ENCODE results near the gene CENPVL1.
A peak's percentile ranks its signal among the peaks of the same experiment; 100 is the strongest.
"Not testable (repeated sequence)": the region's sequence is repeated elsewhere in the genome, so short reads cannot be mapped to it uniquely, and the experiment has no call there.

CENPVL1 gene

GRCh38 chrX:51710277-51711164, at the start of gene CENPVL1:
CENPVL1 (plus strand) TSS chrX:51710512; CDS start chrX:51710512, 0 bp downstream.
- DNase-seq (ENCODE audit: low read depth): not testable (repeated sequence)

GRCh38 chrX:51665981-51666380, 44.3 kb upstream of the CENPVL1 start:
- no peak for DNase-seq (ENCODE audit: low read depth)

DNA sequence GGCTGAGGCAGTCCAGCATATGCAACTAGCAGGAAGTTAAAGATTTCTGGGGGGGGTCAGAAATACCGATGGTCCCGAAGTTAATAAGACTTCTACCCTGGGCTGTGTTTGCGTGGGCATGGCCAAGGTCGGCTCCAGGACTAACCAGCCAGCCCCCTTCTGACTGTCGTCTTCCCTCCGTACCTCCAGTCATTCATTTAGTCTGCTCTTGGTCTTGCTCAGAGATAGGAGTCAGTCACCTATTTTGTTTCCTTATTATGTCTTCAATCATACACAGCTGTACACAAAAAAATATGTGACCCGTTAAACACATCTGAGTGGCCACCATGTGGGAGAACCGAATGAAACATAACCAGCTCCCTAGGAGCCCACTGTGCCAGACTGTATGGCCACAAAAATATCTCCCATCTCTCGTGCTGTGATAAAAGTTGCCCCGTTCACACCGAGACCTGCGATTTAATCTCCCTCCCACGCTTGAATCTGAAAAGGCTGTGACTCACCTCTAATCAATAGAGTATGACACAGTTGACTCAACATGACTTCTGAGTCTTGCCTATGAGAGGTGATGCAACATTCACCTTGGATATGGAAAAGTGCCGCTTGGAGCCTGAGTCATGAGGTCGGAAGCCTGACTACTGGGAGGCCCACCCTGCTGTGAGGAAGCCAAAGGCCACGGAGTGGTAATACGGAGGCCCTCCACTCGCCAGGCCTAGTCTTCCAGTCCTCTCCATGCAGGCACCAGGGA, 30.5 kb upstream of the CENPVL1 start:
- not testable (repeated sequence) for DNase-seq (ENCODE audit: low read depth)

GRCh38 chrX:51681808-51682719, 28.2 kb upstream of the CENPVL1 start:
- DNase-seq (ENCODE audit: low read depth): not testable (repeated sequence)

DNA sequence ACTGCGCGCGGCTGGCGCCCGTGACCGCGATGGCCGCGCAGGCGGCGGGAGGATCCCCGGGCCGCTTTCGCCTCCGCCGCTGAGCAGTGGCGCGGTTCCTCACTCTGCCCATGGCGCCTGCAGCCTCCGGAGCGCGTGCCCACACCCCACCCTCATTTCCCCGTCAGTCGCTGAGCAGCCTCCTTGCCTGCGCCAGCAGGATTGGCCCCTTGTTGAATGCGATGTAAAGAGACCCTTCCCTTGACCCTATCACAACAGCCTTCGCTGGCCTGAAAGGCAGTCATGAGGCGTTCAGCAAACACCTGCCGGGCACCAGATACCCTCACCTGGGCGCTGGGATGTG, 27.6 kb upstream of the CENPVL1 start, which contains the start of gene CENPVL2:
CENPVL2 (minus strand) TSS at position 112 of the 343 bp plus-strand sequence; CDS start at position 112, 0 bp downstream.
- DNase-seq (ENCODE audit: low read depth): not testable (repeated sequence)

GRCh38 chrX:51694254-51694653, 16.1 kb upstream of the CENPVL1 start:
- DNase-seq (ENCODE audit: low read depth): no peak

- no peak for DNase-seq (ENCODE audit: low read depth)
These were observed 12.9 kb upstream of the CENPVL1 start for GRCh38 chrX:51697397-51697796.

DNA sequence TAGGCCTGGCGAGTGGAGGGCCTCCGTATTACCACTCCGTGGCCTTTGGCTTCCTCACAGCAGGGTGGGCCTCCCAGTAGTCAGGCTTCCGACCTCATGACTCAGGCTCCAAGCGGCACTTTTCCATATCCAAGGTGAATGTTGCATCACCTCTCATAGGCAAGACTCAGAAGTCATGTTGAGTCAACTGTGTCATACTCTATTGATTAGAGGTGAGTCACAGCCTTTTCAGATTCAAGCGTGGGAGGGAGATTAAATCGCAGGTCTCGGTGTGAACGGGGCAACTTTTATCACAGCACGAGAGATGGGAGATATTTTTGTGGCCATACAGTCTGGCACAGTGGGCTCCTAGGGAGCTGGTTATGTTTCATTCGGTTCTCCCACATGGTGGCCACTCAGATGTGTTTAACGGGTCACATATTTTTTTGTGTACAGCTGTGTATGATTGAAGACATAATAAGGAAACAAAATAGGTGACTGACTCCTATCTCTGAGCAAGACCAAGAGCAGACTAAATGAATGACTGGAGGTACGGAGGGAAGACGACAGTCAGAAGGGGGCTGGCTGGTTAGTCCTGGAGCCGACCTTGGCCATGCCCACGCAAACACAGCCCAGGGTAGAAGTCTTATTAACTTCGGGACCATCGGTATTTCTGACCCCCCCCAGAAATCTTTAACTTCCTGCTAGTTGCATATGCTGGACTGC, 2.8 kb downstream of the CENPVL1 start:
- not testable (repeated sequence) for DNase-seq (ENCODE audit: low read depth)

DNA sequence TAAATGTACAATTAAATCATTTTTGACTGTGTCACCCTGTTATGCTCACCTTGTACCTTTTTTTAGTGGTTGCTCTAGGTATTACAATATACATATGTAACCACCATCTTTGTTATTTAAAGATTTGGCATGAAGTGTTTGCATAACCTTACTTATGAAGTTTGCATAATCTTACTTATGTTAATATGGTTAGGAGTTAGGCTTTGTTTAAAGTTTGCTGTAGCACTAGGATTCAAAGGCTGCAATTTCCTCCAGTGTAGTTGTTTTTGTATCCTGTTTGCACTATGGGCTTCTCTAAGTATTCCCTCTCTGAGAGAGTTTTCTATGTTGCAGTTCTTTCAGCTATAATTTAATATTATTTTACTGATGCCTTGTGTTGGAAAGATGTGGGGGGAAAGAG, 17.9 kb downstream of the CENPVL1 start:
- DNase-seq (ENCODE audit: low read depth): no peak

GRCh38 chrX:51737091-51737490, 26.8 kb downstream of the CENPVL1 start:
- no peak for DNase-seq (ENCODE audit: low read depth)

DNA sequence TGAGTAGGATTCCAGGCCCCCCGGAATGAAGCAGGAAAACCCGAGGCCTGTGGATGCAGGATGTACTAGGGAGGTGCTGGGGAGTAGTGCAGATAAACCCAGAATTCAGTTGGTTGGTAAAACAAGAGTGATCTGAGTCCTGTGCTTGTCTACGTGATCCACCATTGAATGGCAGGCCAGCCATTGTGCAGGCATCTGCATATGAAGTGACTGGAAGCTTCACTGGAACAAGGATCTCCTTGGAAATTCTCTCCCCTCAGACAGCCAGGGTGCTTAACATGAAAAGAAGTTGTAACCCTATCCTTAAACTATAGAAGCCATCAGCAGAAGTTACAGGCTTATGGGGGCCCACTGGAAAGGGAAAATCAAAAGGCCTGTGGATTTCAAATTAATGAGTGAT, 32.3 kb downstream of the CENPVL1 start:
- no peak for DNase-seq (ENCODE audit: low read depth)

DNA sequence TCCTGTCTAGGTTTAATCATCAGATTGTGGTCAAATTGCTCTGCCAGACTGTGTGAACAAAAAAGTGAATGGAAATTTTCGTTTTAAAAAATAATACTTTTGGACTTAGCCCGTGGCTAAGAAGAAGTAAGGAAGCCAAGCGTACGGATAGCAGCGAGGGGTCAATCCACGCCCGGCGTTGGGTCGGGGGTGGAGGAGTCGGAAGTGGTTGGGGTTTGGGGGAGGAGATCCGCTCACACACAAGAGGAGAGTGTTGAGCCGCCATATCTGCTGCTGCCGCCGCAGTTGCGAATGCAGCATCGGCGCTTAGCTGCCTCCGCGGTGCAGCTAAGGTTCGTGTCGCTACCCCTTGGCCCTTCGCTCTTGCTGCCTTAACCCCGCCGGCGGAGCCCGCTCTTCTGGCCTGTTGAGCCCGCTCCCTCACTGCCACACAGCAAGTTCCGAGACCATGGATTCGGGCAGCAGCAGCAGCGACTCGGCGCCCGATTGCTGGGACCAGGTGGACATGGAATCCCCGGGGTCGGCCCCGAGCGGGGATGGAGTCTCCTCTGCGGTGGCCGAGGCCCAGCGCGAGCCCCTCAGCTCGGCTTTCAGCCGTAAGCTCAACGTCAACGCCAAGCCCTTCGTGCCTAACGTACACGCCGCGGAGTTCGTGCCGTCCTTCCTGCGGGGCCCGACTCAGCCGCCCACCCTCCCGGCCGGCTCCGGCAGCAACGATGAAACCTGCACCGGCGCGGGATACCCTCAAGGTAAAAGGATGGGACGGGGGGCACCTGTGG, 33.1 kb downstream of the CENPVL1 start, which contains the start of gene GSPT2:
GSPT2 (plus strand) TSS at position 264 of the 779 bp plus-strand sequence; CDS start at position 449, 185 bp downstream.
- peak; percentile 75 for DNase-seq (ENCODE audit: low read depth)

DNA sequence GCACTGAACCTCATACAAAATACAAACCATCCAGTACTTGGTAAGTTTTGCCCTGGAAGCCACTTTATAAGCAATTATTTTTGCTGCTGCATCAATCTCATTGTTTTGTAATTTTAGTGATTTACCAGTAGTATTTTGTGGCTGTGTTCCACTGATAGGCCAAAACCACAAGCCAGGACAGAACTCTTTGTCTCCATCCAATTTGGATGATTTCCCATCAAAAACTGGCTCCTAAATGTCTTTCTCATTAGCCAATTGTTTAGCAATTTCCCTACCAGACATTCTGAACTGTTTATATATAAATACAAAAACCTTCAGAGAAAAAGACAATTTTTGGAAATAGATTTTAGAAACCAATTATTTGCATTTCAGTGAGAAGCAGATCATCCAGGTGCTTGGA, 37.4 kb downstream of the CENPVL1 start:
- peak; percentile 14 for DNase-seq (ENCODE audit: low read depth)

- no peak for DNase-seq (ENCODE audit: low read depth)
These were observed 48.9 kb downstream of the CENPVL1 start for GRCh38 chrX:51759055-51759839.

- DNase-seq (ENCODE audit: low read depth): no peak
These were observed 50.3 kb downstream of the CENPVL1 start for GRCh38 chrX:51760657-51761056.
